GM23248 (cell line): ENCODE data around the gene MAPK8. TPM values are rescaled to one million over a fixed set of nuclear protein-coding genes. Genes with fewer than 3 reads are reported as not detected.

Experiments used
- DNase-seq: peaks from one replicate; pipeline ENCODE4 v3.0.0-alpha.2; 2015
- H2AFZ ChIP-seq: fragments of 200-600 bp; sonication (generic); 2 replicates; pipeline ENCODE4 v1.6.1; 2016; ENCODE audit warnings: antibody characterized with exemption
- H3F3A ChIP-seq: fragments of 200-600 bp; sonication (generic); 2 replicates; pipeline ENCODE4 v1.6.1; 2016; ENCODE audit warnings: mild to moderate bottlenecking, antibody characterized with exemption, mixed run types; ENCODE audit not compliant: insufficient read depth
- H3K27ac ChIP-seq: fragments of 200-600 bp; sonication (generic); 2 replicates; pipeline ENCODE4 v1.5.1; 2016; ENCODE audit warnings: mild to moderate bottlenecking
- H3K27me3 ChIP-seq: fragments of 200-600 bp; sonication (generic); replicated peaks from 2 replicates; pipeline ENCODE4 v1.6.1; 2016; ENCODE audit warnings: mild to moderate bottlenecking; ENCODE audit not compliant: insufficient read depth
- H3K36me3 ChIP-seq: fragments of 200-600 bp; sonication (generic); 2 replicates; pipeline ENCODE4 v1.6.1; 2016; ENCODE audit warnings: low read depth, mild to moderate bottlenecking
- H3K4me1 ChIP-seq: fragments of 200-600 bp; sonication (generic); 2 replicates; pipeline ENCODE4 v1.6.1; 2016; ENCODE audit warnings: mild to moderate bottlenecking; ENCODE audit not compliant: insufficient read depth
- H3K4me2 ChIP-seq: fragments of 200-600 bp; sonication (generic); one replicate; pipeline ENCODE4 v1.6.1; 2016; ENCODE audit warnings: mild to moderate bottlenecking; ENCODE audit not compliant: unreplicated experiment
- H3K4me3 ChIP-seq: fragments of 200-600 bp; sonication (generic); 2 replicates; pipeline ENCODE4 v1.5.1; 2016; ENCODE audit warnings: mild to moderate bottlenecking
- H3K79me2 ChIP-seq: fragments of 200-600 bp; sonication (generic); 2 replicates; pipeline ENCODE4 v1.6.1; 2016; ENCODE audit warnings: mild to moderate bottlenecking; ENCODE audit not compliant: insufficient read depth
- H3K9ac ChIP-seq: fragments of 200-600 bp; sonication (generic); 2 replicates; pipeline ENCODE4 v1.6.1; 2016; ENCODE audit warnings: mild to moderate bottlenecking
- H3K9me2 ChIP-seq: fragments of 200-600 bp; sonication (generic); 2 replicates; pipeline ENCODE4 v1.6.1; 2016; ENCODE audit warnings: mixed run types, mild to moderate bottlenecking, moderate library complexity; ENCODE audit not compliant: insufficient read depth
- H3K9me3 ChIP-seq: fragments of 200-600 bp; sonication (generic); one replicate; pipeline ENCODE4 v1.6.1; 2017; ENCODE audit warnings: low read depth
- H4K20me1 ChIP-seq: fragments of 200-600 bp; sonication (generic); 2 replicates; pipeline ENCODE4 v1.6.0; 2016; ENCODE audit not compliant: insufficient read depth
- EZH2 ChIP-seq: fragments of 200-600 bp; sonication (generic); IDR thresholded peaks from 2 replicates; pipeline ENCODE4 v1.6.1; 2018; ENCODE audit warnings: antibody characterized with exemption, mild to moderate bottlenecking; ENCODE audit not compliant: insufficient read depth, poor library complexity, severe bottlenecking
- EZH2phosphoT487 ChIP-seq: fragments of 200-600 bp; sonication (generic); IDR thresholded peaks from 2 replicates; pipeline ENCODE4 v1.6.1; 2018; ENCODE audit warnings: antibody characterized with exemption, moderate library complexity, mild to moderate bottlenecking, low read depth; ENCODE audit not compliant: insufficient read depth
- WGBS, 2 experiments: methylation state at CpG; one replicate each; pipeline ENCODE4 v1.1.6; 2015 to 2017; ENCODE audit warnings: low lambda C conversion rate in 2 of 2, low coverage in 1 of 2; ENCODE audit errors: missing lambda C conversion rate in 2 of 2; 5-methylcytosine and 5-hydroxymethylcytosine counted together
- in situ Hi-C: fragments of 300-500 bp; cut with MboI; formaldehyde crosslinking; loops from 2 replicates; pipeline ENCODE4 v1.15.0; 2020
- polyA plus RNA-seq: library from polyadenylated mRNA; unstranded; fragments of >200 nt; fragmentation: Nextera tagmentation; extraction: Ambion mirVana; gene quantifications from 2 replicates; pipeline ENCODE4 v1.2.1, GENCODE V29; 2016
- total RNA-seq: library from RNA; depleted of rRNA; stranded (reverse); fragments of >200 nt; shearing (Covaris generic); gene quantifications from 2 replicates; pipeline ENCODE4 v1.2.3, GENCODE V29; 2014

MAPK8 gene
- total and polyA plus RNA-seq, 2 experiments from 2014 or later, result 44.4 to 78.7 TPM

GRCh38 chr10:48451969-48452878, 145.7 kb downstream of the MAPK8 start:
- no peaks in the 10 kb centered on the region for H3K9me3 ChIP-seq
- peaks cover 7% of the 10 kb centered on the region; the same call in 1 of the 2 replicates for H3K36me3 ChIP-seq
- WGBS, 2 experiments, result 88 to 89% methylated on average over 14 to 15 of the region's 15 CpGs
- DNase-seq, result no peak
- in situ Hi-C loops, result no loop called here
- no peak overlapping the region for H3K4me2 ChIP-seq
- TF ChIP-seq EZH2phosphoT487 (no peak), EZH2 (no peak)
- peaks cover 5% of the 10 kb centered on the region; the same call in 1 of the 2 replicates for H4K20me1 ChIP-seq
- no peaks in the 10 kb centered on the region for H3K27me3 ChIP-seq
- no peaks in the 10 kb centered on the region for H3K9me2 ChIP-seq
- H3K27ac ChIP-seq, result no peak overlapping the region
- no peaks in the 10 kb centered on the region; the same call in 1 of the 2 replicates for H3F3A ChIP-seq
- no peak overlapping the region for H3K4me3 ChIP-seq
- peaks cover 11% of the 10 kb centered on the region; the same call in 1 of the 2 replicates for H3K79me2 ChIP-seq
- no peak overlapping the region for H2AFZ ChIP-seq
- H3K9ac ChIP-seq, result no peak overlapping the region
- H3K4me1 ChIP-seq, result peaks cover 14% of the 10 kb centered on the region

DNA sequence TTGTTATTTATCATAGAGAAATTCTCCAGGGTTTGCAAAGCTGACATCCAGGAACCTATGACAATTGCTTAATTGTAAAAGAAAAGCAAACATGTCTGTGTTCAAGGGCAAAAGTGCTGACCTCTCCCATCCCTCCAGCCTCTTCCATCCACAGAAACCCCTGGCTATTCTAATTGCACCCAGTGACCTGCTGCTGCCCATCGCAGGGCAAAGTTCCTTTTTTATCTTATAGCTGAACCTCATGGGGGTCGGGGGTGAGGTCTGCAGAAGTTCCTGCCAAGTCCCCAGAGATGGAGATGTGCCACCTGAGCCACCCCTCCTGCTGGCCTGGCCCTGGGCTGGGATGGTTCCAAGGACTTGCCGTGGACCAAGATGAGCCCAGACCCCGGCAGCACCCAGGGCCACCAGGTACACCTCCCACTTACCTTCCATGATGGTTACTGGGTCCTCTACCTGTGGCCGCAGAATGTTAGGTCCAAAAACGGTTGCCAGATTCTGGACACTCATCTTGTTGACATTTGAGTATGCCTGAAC, 146.5 kb downstream of the MAPK8 start:
- no peak for TF ChIP-seq EZH2
- TF ChIP-seq EZH2phosphoT487, result no peak
- in situ Hi-C loops, result no loop called here
- H3F3A ChIP-seq, result no peaks in the 10 kb centered on the region; the same call in 1 of the 2 replicates
- H3K36me3 ChIP-seq, result peaks cover 7% of the 10 kb centered on the region; the same call in 1 of the 2 replicates
- H3K79me2 ChIP-seq, result peaks cover 6% of the 10 kb centered on the region; the same call in 1 of the 2 replicates
- no peak overlapping the region for H3K4me2 ChIP-seq
- H3K27ac ChIP-seq, result no peak overlapping the region
- no peak overlapping the region for H3K9ac ChIP-seq
- H3K4me3 ChIP-seq, result no peak overlapping the region
- H3K27me3 ChIP-seq, result no peaks in the 10 kb centered on the region
- H3K9me3 ChIP-seq, result no peaks in the 10 kb centered on the region
- no peak for DNase-seq
- no peak overlapping the region for H2AFZ ChIP-seq
- peaks cover 5% of the 10 kb centered on the region; the same call in 1 of the 2 replicates for H4K20me1 ChIP-seq
- WGBS, 2 experiments, result 91 to 95% methylated on average over 6 of the region's 6 CpGs
- H3K9me2 ChIP-seq, result no peaks in the 10 kb centered on the region
- peaks cover 14% of the 10 kb centered on the region for H3K4me1 ChIP-seq

DNA sequence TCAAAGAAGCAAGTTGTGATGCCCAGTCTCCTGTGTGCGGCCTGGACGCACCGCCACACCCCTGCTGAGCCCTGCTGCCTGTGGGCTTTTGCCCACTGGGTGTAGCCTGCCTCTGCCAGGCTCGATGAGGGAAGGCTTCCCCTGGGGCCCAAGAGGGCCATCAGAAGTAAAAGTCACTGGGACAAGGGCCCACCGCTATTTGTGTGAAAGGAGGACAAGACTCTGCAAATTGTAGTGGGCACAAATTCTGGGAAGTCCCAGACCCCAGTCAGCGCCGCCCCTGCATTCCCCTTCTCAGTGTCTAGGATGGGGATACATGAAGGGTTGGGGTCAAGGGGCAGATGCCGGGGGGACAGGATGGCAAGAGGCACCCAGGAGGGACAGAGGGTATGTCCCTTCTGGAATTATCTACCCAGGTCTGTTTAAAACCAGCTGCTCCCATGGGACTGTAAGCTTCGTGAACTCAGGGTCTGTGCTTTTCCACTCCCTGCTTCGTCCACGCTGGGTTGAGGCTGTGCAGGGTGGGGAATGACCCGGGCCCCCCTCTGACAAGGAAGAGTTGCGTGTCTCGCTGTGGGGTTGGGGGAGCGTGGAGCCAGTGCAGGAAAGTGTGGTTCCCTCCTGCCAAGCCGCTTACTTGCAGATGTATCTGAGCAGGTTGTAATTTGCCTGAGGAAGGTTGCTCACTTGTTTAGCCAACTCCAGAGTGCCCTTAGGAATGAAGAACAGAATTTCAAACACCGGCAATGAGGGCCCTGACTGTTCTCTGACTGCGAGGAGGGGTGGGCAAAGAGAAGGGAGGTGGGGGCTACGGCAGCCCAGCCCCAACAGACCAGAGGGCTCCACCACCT, 147.2 kb downstream of the MAPK8 start:
- no peak overlapping the region for H3K4me3 ChIP-seq
- WGBS, 2 experiments, result 93 to 96% methylated on average over 19 of the region's 19 CpGs
- H4K20me1 ChIP-seq, result no peaks in the 10 kb centered on the region
- DNase-seq, result no peak
- H3K36me3 ChIP-seq, result peaks cover 7% of the 10 kb centered on the region; the same call in 1 of the 2 replicates
- no peak for TF ChIP-seq EZH2phosphoT487
- no peak for TF ChIP-seq EZH2
- no peak overlapping the region for H3K9ac ChIP-seq
- H2AFZ ChIP-seq, result no peak overlapping the region
- no peaks in the 10 kb centered on the region for H3K9me2 ChIP-seq
- H3K79me2 ChIP-seq, result no peaks in the 10 kb centered on the region
- H3K9me3 ChIP-seq, result no peaks in the 10 kb centered on the region
- peaks cover 10% of the 10 kb centered on the region for H3K4me1 ChIP-seq
- in situ Hi-C loops, result no loop called here
- no peak overlapping the region for H3K27ac ChIP-seq
- H3F3A ChIP-seq, result no peaks in the 10 kb centered on the region; the same call in 1 of the 2 replicates
- no peak overlapping the region for H3K4me2 ChIP-seq
- no peaks in the 10 kb centered on the region for H3K27me3 ChIP-seq
